Fibroblast of skin of right quadriceps (primary cell): ENCODE results near the gene NMRK1.
A peak's percentile ranks its signal among the peaks of the same experiment; 100 is the strongest.

Experiments used
- DNase-seq: peaks from one replicate; pipeline ENCODE4 v3.0.0-alpha.2; 2013

Gene NMRK1

DNA sequence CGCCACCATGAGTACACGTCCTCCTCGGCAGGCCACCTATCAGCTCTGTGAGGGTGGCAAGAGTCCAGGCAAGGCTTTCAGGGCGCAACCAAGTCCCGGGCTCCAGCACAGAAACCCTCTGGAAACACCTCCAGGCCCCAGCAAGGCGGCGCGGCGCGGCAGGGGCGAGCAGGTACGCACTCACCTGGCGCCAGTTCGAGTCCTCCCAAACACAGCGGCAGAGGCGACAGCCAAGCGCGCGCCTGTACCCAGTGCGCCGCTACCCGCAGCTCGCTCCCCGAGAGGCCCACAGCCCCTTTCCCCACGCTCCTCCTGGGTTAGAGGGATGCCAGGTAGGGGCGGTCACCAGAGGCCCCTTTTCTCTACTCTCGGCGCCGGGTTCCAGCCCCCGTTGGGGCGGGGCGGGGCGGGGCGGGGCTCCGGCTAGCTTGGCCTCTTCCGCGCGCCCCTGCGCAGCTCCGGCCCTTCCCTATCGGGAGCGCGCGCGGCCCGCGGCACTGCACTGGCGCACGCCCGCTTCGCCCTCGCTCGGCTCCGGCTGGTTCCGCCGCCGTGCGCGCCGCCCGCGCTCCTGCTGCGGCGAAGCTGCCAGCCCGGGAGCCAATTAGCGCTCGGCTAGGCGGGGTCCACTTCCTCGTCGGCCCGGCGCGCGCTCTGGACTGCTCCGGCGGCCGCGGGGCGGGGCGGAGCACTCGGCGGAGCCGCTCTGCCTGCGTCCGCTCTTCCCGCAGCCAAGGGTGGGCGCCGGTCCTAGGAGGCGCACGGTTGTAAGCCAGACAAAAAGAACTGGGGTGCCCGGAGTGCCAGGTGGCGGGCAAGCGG lies at the start of gene NMRK1, which contains the start of gene OSTF1:
Gene NMRK1, minus strand, starts transcription at position 332 of the 822 bp plus-strand sequence. CDS start 5,040 bp downstream, outside the sequence.
Gene OSTF1, plus strand, starts transcription at position 691 of the 822 bp plus-strand sequence. CDS start 179 bp downstream, outside the sequence.
- DNase-seq = peak; percentile 97

DNA sequence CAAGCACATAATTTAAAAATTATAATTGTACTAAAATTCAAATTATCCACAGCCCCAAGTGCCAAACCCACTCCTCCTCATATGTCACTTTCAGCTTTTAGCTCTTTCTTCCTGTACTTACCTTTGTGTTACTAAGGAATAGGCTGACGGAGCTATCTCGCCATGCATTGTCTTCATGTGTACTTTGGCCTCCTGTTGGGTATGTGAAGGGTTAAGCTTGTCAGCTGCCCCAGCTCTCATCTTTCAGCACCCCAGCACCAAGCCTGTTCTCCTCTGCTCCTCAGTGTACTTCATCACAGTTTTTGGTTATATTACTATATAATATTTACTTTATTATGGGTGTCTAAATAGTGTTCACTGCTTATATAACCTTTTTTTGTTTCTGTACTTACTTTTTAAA lies 46.5 kb upstream of the NMRK1 start:
- DNase-seq = no peak

DNA sequence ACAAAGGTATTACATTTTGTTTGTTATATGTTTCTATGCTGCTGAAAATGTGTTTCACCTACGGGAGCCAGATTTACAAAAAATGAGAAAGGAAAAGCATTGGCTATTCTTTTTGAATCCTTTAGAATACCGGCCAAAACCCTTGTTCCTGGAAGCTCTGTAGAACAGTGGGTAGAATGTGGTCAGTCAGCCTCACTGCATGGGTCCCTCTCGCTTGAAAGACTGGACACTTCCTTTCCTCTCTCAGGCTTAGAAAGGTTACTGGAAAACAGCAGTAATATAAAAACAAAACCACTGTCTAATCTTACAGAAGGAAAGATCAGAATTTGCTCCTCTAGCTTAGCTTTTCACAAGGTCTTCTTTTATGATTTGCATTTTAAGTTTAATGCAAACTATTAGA lies 45.4 kb upstream of the NMRK1 start:
- DNase-seq = no peak

DNA sequence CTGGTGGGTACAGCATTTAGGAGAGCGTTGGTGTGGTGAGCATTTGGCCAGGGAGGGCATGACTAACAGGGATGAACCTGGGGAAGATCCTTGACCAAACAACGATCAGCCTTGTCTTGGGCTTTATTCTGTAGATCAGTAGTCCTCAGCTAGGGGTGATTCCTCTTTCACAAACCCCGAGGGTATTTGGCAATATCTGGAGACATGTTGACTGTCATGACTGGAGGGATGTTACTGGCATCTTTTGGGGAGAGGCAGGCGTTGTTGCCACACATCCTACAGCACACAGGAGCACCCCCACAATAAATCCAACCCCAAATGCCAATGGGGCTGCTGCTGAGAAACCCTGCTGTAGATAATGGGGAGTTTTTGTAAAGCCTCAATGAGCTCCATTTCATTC lies 44.3 kb upstream of the NMRK1 start:
- no peak for DNase-seq

DNA sequence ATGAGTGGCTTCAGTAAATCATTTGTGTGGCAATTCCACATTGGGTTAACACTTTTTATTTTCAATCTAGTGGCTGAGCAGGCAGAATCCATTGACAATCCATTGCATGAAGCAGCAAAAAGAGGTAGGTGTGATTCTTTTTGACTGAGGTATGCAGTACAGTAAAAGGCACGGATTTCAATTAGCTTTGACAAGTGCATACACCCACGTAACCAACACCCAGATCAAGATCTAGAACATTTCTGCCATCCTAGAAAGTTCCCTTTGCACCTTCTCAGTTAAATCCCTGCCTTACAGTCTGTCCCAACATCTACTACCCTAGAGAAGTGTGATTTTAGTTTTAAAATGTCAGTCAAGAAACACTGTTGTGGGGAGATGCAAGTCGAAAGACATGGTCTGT lies 43.7 kb upstream of the NMRK1 start:
- DNase-seq = no peak

DNA sequence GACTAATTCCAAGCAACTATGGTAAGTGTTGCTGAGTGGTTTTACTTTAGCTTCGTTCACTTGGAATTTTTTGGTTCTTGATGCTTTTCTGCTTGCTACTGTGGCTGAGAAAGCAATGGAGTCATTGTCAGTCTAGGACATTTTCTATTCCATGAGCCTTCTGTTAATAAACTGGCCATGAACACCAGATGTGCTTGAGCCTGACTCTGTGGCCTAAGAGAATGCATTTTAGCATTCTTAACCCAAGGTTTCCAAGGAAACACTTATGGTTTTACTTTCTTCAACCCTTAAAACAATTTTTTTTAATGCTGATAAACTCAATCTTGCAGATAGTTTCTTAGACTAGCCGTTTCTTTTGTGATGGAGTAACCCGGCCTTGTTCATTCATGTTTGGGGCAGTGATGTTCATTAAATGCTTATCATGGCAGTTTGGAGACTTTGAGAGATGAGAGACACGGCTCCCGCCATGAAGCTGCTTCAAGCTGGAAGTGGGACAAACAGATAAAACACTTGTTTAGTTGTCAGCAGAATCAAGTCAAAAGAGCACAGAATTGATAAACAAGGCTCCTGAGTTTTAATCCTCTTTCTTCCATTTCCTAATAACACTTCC lies 42.8 kb upstream of the NMRK1 start:
- peak; percentile 26 for DNase-seq

DNA sequence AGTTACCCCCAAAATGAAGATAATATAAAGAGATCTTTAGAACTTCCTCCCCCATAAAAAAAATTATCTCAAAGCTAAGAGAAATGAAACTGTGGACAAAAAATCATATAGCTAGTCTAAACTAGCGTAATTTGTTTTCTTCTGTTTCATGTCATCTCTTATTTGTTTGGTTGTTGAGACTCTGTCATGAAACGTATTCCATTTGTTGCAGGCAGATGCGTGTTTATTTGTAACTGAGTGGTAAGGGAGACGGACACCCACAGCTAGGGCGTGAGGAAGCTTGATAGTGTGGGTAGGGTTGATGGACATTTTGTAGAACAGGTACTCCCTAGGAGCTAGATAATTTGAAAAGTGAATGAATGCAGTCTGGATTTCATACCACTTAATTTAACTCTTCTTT lies 42.2 kb upstream of the NMRK1 start:
- DNase-seq = no peak

DNA sequence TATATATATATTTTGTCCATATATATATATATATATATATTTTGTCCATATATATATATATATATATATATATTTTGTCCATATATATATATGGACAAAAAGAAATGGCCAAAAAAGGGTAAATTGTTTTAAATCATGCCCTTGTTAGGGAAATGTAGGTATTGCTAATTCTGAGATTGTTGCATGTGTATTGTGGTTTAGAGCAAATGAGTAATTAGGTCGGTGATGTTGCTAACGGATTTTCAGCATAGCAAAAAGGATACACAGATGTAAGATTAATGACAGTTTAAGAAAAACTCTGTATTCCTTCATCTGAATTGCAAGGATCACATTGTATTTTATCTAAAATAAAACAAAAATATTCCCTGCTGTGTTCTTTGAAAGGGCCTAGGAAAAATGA lies 40.6 kb upstream of the NMRK1 start:
- DNase-seq = no peak

DNA sequence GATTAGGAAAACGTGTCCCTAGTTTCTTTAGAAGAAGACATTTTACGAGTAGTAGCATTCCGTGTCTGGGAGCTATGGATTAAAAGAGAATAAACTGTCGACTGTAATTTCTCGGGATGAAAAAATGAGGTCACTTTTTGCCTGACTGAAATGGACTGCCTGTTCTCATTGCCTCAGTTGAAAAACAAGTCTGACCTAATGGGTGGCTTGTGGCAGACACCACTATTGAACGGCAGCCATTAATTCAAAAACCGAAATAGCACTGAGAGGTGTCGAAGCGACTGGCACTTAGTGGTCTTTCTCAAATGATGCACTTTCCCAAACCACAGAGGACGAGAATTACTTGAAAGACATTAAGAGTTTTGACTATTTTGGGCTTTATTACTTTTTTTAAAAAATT lies 35.7 kb upstream of the NMRK1 start:
- DNase-seq = no peak

DNA sequence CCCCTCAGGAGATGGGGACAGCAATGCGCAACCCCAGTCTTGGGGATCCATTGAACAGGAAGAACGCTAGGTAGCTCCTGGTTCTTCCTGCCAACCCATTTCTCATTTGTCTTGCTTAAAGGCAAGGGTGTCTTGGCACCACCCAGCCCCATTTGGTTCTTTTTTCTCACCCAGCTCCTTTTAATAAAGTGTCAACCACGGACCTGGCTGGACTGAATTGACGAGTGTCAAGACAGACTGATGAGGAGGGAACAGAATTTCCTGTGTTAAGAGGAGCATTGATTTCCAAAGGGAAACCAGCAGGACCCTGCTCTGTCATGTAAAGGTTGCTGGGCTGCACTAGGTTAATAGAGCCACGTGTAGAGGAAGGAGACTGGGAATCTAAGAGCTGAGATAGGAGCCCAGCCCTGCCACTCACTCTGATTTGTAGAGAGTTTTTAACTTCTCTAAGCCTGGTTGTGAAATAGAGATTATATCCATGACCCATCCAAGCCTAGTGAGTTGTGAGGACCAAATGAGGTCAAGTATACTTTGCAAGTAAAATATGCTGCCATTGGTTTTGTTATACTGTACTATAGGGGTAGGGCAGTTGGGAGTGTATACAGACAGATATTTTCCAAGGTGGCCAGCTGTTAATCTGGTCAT lies 34.1 kb upstream of the NMRK1 start:
- no peak for DNase-seq

DNA sequence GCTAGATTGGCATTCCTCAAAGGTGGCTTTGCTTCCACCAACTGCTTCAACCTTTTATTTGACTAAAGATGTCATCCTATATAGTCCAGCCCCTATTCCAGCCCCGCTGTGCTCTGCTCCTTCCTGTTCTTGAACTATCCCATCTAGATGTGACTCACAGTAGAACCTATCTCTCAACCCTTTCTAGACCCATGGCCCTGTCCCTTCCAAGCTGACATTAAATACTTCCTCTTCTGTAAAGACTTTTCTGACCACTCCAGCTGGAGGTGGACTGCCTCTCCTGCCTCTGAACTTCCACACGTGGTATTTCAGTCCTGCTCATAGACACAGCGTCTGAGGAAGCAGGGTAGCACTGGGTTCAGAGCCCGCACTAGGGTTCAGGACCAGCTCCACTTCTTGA lies 32.7 kb upstream of the NMRK1 start:
- DNase-seq = no peak

DNA sequence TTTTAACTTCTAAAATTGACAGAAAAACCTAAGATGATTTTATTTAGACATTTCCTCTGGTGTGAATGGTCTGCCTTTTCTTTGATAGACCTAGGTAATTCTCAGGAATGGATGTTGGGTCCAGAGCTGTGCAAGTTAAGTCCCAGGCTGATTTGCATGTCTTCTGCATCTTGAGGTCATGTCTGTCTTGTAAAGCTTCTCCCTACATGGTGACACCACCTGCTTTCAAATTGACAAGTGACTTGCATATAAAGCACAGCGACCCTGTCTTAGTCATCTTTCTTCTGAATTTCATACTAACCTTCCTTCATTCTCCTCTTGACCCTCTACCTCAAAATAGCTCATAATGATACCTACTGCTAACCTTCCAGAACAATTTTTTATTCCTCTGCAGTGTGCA lies 29.6 kb upstream of the NMRK1 start:
- DNase-seq = no peak

DNA sequence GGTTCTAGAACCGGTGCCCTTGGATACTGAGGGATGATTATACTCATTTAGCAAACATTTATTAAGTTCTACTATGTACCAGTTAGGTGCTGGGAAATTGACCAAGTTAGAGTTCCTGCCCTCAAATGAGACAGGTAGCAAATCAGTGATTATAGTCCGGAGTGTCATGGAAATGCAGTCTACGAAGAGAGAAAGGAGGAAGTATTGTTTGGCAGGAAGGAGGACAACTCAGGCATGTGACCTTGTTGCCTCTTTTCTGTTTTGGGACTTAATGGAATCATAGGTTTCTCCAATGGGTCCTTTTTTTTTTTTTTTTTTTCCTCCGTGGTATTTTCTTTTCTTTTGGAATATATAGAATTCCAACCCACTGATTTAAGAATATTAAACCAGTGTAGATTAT lies 28.4 kb upstream of the NMRK1 start:
- DNase-seq = no peak

DNA sequence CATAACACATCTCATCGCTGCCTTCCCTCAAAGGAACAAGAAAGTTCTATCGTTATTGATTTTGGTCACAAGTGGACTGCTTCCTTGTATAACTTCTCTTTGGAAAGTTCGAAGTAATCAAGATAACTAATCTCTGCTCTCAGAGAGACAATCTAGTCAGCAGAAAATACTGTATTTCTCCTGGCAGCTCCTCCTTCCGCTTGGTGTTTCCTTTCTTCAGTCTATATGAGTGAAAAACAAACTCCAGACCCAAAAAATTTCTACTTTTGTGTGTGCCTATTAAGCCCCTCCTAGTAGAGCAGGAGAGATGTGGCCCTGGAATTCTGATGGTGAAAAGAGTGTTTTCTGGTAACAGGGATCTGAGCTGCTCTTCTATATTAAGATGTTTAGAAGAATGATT lies 24.8 kb upstream of the NMRK1 start:
- no peak for DNase-seq

DNA sequence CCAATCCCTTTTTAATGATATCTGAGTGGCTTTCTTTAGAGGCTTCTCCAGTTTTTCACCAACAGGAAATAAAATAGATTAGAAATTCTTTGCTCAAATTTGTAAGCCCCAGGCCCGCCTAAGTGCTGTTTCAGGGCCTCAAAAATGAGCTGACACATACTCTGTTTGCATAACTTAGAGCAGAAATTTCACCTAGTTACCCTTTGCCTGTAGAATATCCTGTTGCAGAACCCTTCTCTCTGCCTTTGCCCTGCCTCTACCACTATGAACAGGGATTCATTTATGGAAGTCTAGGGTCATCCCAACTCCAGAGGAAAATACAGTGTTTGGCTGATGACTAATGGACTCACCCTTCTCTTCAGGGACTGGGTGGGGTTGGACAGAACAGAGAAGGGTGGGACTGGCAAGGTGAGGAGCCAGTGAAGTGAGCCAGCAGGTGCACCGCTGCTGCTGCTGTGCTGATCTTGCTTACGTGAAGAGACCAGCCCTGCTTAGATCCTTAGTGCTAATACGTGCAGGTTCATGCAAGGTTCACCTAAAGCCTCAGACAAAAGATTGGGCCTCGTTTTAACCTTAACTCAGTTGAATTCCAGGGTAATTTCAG lies 23.2 kb upstream of the NMRK1 start:
- no peak for DNase-seq

DNA sequence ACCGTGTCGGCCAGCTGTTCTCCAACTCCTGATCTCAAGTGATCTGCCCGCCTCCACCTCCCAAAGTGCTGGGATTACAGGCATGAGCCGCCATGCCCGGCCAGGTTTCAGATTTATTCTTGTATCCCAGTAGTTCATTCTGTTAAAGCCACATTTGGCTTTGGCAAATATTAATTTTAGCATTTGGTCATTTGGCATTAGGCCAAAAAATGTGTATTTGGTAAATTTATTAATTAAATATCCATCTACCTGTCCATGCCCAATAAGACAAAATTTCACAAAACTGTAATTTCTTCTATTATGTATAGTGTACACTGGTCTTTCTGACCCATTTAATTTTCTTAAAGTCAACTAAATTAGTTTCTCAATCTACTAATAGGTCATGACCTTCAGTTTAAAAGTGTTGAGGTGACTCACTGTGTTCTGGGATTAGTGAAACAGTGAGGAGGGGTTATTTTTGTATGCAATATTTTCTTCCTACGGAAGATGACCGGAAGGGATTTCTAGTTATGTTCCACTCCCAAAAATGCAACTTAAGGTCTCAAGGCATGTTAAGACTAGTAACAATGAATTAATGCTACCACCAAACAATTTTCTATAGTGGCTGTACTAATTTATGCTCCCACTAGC lies 21.4 kb upstream of the NMRK1 start:
- no peak for DNase-seq

DNA sequence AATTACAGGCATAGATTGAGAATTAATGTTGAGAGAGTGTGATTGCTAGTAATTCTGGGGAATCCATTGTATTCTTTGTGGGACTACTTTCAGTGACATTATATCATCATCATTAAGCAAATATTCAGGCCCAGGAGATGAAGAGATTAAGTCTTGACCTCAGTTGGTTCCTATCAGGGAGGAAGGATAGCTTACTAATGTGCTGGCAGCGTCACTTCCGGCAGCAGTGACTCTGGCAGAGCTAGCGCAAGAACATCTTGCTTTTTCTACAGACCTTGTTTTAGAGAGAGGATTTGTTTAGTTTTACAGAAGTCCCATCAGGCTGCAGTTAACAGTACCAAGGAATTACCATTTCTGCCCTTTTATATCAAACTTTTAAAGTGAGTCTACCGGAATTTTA lies 20.6 kb upstream of the NMRK1 start:
- DNase-seq = peak; percentile 45

DNA sequence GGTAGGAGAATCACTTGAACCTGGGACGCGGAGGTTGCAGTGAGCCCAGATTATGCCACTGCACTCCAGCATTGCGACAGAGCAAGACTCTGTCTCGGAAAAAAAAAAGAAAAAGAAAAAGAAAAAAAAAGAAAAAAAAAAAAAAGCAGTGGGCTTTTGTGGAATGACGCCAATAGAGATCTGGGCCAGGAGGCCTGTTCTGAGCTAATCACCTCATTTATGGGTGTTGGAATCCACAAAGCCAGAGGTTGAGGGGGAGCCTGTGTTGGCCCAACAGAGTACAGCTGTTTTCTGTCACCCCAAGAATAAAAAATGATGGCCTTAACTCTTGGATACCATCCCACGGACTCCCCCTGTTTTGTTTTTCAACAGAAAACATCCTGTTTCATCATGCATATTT lies 18.9 kb upstream of the NMRK1 start:
- DNase-seq = no peak

DNA sequence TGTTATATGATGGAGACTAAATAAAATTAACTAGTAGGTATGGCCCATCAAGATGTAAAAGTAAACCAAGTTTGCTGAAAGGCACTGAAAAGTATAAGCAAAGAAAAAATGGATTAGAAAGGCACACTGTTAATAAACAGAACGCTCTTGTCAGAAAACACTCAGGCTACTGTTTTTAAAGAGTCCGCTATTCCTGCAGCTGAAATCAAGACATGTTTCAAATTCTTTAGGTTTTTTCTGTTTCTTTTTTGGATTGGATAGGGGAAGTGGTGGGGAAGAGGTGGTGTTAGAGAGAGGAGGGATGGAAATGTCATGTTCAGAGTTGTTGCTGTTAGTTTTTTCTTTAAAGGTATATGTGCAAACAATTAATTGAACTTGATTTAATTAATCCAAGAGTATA lies 17.9 kb upstream of the NMRK1 start:
- no peak for DNase-seq

DNA sequence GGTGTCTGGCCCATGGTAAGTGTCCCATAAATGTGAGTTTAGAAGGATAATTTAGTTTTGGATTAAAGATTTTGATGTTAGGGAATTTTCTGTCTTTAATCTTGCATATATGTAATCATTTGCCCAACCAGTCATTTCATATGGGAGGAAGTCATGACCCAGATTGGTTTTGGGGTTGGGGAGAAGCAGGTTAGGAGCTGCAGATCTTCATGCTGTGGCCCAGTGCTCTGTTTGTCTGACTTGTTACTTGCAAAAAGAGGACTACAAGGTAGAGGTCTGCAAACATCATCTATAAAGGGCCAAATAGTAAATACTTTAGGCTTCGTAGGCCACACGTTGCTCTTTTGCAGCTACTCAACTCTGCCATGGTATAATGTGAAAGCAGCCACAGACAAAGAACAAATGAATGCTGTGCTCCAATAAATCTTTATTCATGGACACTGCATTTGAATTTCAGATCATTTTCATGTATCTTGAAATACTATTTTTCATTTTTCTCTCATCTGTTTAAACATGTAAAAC lies 17.1 kb upstream of the NMRK1 start:
- no peak for DNase-seq

DNA sequence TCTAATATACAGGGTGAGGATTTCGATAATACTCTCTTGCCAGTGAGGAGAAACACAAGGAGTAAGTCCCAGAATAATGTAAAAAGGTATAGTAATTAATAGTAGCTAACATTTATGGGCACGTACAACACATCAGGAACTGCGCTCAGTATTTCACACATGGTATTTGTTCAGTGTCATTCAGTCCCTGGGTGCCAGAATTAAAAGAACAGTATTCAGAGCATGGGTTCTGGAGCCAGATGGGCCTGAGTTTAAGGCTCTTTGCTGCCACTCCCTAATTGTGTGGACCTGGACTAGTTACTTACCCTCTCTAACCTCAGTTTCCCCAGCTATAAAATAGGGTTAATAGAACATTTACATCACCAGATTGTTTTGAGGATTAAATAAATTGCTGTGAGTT lies 16.7 kb upstream of the NMRK1 start:
- no peak for DNase-seq

DNA sequence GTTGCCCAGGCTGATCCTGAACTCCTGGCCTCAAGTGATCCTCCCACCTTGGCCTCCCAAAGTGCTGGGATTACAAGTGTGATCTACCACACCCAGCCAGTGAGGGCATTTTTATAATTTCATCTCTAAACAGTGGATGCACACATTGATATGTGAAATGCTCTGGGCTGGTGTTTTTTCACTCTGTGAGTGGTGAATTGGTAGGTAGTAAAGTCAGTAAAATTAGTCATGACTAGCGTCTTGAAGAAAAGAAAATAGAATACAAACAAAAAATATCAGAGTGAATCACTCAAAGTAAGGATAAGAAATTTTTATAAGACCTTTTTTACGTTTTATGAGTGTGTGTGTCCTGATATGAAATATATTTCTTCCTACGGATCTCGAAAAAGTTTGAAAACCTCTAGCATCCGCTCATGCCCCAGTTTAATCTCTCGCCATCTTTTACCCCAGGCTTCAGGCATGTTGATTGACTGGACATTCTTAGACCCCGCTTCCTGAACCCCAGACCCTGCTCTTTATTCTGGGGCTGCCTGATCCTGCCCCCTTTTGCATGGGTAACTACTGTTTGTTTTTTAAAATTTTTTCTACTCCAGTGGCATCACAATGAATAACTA lies 14.3 kb upstream of the NMRK1 start:
- DNase-seq = no peak
